ENCODE data around the gene TELO2. TPM values are rescaled to one million over a fixed set of nuclear protein-coding genes. Genes with fewer than 3 reads are reported as not detected.

The TELO2 gene
- total and polyA plus RNA-seq, 2 donors (not counting 3 experiments of a cell fraction or from before 2014, with no cell fraction given), result 30.7 to 61.6 TPM

- no peaks in the 10 kb centered on the region for H3K9me3 ChIP-seq (replicated peaks; ENCODE audit: control insufficient read depth, insufficient read depth, low read length)
- H3K4me2 ChIP-seq (ENCODE audit: insufficient read depth, low read length), result no peak overlapping the region
- DNase-seq (ENCODE audit: low read depth, low spot score) (no peak), FAIRE-seq (no peak)
- no peak overlapping the region for H2AFZ ChIP-seq (ENCODE audit: low read depth, low read length)
- no peak overlapping the region for H3K9ac ChIP-seq (replicated peaks; ENCODE audit: extremely low read depth, insufficient read depth, low read length)
- no peaks in the 10 kb centered on the region for H3K27me3 ChIP-seq (ENCODE audit: control insufficient read depth in 2 of 2, insufficient read depth in 2 of 2, low read length in 2 of 2)
- H3K79me2 ChIP-seq (ENCODE audit: control insufficient read depth, insufficient read depth, low read length), result peaks cover 12% of the 10 kb centered on the region
- no peak overlapping the region for H3K4me3 ChIP-seq (replicated peaks in 1 of 3; ENCODE audit: insufficient read depth in 1 of 3, low read depth in 1 of 3, low read length in 3 of 3)
- intact Hi-C loops (cut with micrococcal nuclease) (no loop called here), dilution Hi-C loops (cut with MboI; ENCODE audit: extremely low pct_ligation_motif_present, low sequenced_read_pairs) (no loop called here)
- BruUV-seq (replicated peaks), result no TSS peak
- ChIA-PET CTCF (no interaction called here), POLR2A (no interaction called here)
- H3K27ac ChIP-seq (ENCODE audit: insufficient read depth, low read depth, low read length), result no peak overlapping the region
- H3K9me1 ChIP-seq (replicated peaks; ENCODE audit: control insufficient read depth, extremely low read depth, insufficient read depth, low read length), result no peaks in the 10 kb centered on the region
- peaks cover 0 to 12% of the 10 kb centered on the region in 2 experiments for H3K36me3 ChIP-seq (ENCODE audit: control insufficient read depth in 2 of 2, extremely low read depth in 1 of 2, insufficient read depth in 2 of 2, low read length in 2 of 2)
- no peaks in the 10 kb centered on the region for H4K20me1 ChIP-seq (replicated peaks; ENCODE audit: control insufficient read depth, extremely low read depth, insufficient read depth, low read length)
- TF ChIP-seq MAX (IDR thresholded peaks at IDR 0.05; ENCODE audit: insufficient read depth, insufficient read length) (no peak), MYC (IDR thresholded peaks at IDR 0.05; ENCODE audit: low read depth, low read length) (no peak)
- no peaks in the 10 kb centered on the region for H3K4me1 ChIP-seq (ENCODE audit: control insufficient read depth, extremely low read depth, insufficient read depth, low read length)
Measured at GRCh38 chr16:1465567-1465915, 27.6 kb upstream of the TELO2 start.

- H3K79me2 ChIP-seq (ENCODE audit: control insufficient read depth, insufficient read depth, low read length), result peaks cover 12% of the 10 kb centered on the region
- H3K9ac ChIP-seq (replicated peaks; ENCODE audit: extremely low read depth, insufficient read depth, low read length), result no peak overlapping the region
Measured at GRCh38 chr16:1466054-1466453, 27.1 kb upstream of the TELO2 start.

More at GRCh38 chr16:1466054-1466453, 27.1 kb upstream of the TELO2 start:
- Histone ChIP-seq H4K20me1 (replicated peaks; ENCODE audit: control insufficient read depth, extremely low read depth, insufficient read depth, low read length) (no peaks in the 10 kb centered on the region), H3K4me1 (ENCODE audit: control insufficient read depth, extremely low read depth, insufficient read depth, low read length) (no peaks in the 10 kb centered on the region), H3K27ac (ENCODE audit: insufficient read depth, low read depth, low read length) (no peak overlapping the region), H2AFZ (ENCODE audit: low read depth, low read length) (no peak overlapping the region), H3K27me3 (ENCODE audit: control insufficient read depth in 2 of 2, insufficient read depth in 2 of 2, low read length in 2 of 2) (no peaks in the 10 kb centered on the region), H3K9me1 (replicated peaks; ENCODE audit: control insufficient read depth, extremely low read depth, insufficient read depth, low read length) (no peaks in the 10 kb centered on the region), H3K9me3 (replicated peaks; ENCODE audit: control insufficient read depth, insufficient read depth, low read length) (no peaks in the 10 kb centered on the region), H3K4me3 (replicated peaks in 1 of 3; ENCODE audit: insufficient read depth in 1 of 3, low read depth in 1 of 3, low read length in 3 of 3) (no peak overlapping the region), H3K36me3 (ENCODE audit: control insufficient read depth in 2 of 2, extremely low read depth in 1 of 2, insufficient read depth in 2 of 2, low read length in 2 of 2) (peaks cover 0 to 10% of the 10 kb centered on the region in 2 experiments), H3K4me2 (ENCODE audit: insufficient read depth, low read length) (no peak overlapping the region)
- CTCF ChIA-PET, result no interaction called here
- dilution Hi-C loops (cut with MboI; ENCODE audit: extremely low pct_ligation_motif_present, low sequenced_read_pairs), result no loop called here
- intact Hi-C loops (cut with micrococcal nuclease), result no loop called here
- FAIRE-seq (no peak), DNase-seq (ENCODE audit: low read depth, low spot score) (no peak)
- POLR2A ChIA-PET, result no interaction called here
- BruUV-seq (replicated peaks), result no TSS peak
- TF ChIP-seq JUN (IDR thresholded peaks at IDR 0.05; ENCODE audit: borderline replicate concordance, insufficient read depth, insufficient read length, low read depth) (no peak), FOS (IDR thresholded peaks at IDR 0.05; ENCODE audit: borderline replicate concordance, insufficient read depth, low read length) (no peak)

Data from endothelial cell of umbilical vein (primary cell).